Anterior cingulate cortex (tissue), 58 donors: ENCODE data around the gene SS18L1.

Experiments used
- DNase-seq, 58 donors: peaks; one replicate each; lab custom pipeline; 2025; lab: John Stamatoyannopoulos, UW

SS18L1 gene

DNA sequence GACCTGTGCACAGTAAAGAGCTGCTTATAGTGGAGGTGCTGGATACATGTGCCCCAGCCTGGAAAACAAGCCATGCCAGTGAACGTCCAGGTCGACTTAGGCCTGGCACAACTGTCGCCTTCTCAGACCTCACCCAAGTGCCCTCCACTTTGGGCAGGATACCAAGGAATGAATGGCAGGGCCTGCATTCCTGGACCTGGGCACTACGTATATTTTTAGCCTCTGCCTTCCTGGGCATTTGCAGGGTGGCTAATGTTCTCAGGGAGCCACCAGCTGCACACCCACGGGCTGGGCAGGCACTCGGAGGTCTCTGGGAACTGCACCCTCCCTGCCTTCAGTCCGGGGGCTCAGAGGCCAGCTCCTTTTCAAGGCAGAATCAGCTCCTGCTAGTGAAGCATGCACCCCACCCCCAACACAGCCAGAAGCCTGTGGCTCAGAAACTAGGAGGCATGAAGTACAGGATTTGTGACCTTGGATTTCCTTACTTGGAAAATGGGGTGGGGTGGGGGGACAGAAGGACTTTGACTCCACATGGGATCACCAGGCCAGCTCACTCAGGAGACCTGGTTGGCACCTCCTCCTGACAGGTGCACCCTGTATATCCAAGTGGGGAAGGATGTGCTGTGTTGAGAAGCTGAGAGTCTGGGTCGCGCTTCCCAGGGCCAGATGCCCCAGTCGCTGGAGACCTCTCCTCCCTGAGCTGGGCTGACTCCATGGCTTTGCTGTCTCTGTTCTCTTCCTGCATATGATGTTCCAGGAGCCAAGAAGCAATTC is 23.8 kb upstream of the SS18L1 start:
- DNase-seq: no peak

DNA sequence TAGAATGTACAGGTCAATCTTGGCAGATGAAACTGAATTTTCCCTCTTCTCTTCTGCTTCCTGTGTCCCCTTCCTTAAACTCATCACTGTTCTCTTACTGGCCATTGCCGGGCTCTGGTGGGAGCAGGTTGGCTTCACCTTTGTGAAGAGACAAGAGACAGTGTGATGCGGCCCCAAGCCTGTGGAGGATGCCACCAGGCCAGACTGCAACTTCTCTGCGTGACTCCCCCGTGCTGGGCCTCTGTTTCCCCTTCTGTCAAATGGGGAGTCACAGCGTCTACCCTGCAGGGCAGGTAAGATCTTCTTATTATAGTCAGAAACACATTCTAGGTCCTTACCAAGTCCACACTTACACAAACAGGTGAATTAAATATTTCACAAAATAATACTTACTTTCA is 23.2 kb upstream of the SS18L1 start:
- DNase-seq: no peak

DNA sequence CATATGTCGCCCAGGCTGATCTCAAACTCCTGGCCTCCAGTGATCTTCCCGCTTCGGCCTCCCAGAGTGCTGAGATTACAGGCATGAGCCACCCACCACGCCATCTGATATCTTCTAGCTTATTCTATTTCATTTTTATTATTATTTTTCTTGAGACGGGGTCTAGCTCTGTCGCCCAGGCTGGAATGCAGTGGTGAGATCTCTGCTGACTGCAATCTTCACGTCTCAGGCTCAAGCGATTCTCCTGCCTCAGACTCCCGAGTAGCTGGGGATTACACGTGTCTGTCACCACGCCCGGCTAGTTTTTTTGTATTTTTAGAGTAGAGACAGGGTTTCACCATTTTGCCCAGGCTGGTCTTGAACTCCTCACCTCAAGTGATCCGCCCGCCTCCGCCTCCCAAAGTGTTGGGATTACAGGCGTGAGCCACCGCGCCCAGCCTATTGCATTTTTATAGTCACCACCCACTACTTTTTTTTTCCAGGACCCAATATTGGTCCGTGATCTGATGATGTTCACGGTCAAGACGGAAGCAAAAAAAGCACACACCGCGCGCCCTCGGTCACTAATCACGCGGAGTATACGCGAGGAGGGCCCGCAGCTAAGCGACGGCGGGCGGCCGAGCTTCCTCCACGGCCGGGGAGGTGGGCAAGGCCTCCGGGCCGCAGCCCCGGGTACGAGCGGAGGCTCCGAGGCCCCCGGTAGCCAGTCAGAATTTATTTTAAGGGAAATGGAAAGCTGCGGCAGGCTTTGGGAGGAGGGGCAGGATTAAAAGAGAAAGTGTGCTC is 22.4 kb upstream of the SS18L1 start:
- peak in 3 of 58 donors; percentile 16 to 73 (median 49) for DNase-seq

- peak; percentile 55 to 97 (median 93) for DNase-seq
Observed at GRCh38 chr20:62121776-62122653, 21.6 kb upstream of the SS18L1 start, which contains the start of gene LSM14B. TSS of gene LSM14B (plus strand) at chr20:62122475. CDS start at chr20:62122667, 192 bp downstream.

GRCh38 chr20:62122654-62123449 is 20.7 kb upstream of the SS18L1 start:
- peak in 4 of 58 donors; percentile 14 to 38 (median 28) for DNase-seq

- DNase-seq: no peak
Observed at GRCh38 chr20:62123450-62124118, 20.0 kb upstream of the SS18L1 start.

DNA sequence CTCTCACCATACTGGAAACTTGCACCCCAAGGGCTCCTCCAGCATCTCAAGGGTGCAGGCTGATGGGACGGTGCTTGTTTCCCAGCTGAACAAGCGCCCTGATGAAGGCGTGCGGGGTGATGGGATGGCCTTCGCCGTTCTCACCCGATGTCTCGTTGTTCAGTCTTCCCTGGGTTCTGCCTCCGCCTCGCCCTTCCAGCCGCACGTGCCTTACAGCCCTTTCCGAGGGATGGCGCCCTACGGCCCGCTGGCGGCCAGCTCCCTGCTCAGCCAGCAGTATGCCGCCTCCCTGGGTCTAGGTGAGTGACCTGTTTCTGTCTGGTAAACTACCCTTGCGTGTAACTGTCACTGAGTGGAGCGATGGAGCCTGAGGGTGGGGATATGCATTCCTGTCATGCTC is 17.4 kb upstream of the SS18L1 start:
- DNase-seq: no peak

DNA sequence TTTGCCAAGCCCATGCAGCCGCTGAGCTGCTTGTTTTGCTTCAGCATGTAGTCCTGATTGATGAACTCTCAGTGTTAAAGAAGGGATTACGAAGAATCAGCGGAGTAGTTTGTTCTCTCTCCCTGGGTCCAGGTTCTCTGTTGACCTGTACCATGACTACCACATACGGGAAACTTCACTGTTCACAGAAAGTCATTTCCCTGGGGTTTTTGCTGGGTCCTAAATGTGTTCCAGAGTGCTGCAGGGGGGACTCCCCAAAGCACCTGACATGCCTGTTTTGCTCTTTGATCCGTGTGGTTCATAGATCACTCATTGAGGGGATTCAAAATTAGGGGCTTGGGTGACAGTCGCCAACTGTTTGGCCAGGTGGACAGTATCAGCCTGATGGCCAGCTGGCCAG is 15.8 kb upstream of the SS18L1 start:
- no peak for DNase-seq

DNA sequence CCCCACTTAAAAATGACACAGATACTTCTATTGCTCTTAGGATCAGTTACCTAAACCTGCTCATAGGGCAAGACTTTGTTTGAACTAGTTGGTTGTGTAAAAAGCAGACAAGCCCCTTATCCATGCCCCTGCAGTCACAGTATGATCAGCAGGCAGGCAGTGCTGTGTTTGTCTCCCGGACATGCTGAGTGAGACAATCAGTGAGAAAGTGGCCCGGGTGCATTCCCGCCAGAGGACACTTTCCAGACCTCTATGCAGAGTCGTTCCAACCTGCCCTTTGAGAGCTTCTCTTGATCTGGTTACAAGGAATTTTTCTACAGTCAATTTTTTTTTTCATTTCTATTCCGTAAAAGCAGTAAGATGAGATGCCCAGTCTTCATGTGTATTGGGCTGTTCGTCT is 15.1 kb upstream of the SS18L1 start:
- no peak for DNase-seq

GRCh38 chr20:62129731-62130531 is 13.6 kb upstream of the SS18L1 start:
- DNase-seq: peak in 1 of 58 donors; percentile 50

DNA sequence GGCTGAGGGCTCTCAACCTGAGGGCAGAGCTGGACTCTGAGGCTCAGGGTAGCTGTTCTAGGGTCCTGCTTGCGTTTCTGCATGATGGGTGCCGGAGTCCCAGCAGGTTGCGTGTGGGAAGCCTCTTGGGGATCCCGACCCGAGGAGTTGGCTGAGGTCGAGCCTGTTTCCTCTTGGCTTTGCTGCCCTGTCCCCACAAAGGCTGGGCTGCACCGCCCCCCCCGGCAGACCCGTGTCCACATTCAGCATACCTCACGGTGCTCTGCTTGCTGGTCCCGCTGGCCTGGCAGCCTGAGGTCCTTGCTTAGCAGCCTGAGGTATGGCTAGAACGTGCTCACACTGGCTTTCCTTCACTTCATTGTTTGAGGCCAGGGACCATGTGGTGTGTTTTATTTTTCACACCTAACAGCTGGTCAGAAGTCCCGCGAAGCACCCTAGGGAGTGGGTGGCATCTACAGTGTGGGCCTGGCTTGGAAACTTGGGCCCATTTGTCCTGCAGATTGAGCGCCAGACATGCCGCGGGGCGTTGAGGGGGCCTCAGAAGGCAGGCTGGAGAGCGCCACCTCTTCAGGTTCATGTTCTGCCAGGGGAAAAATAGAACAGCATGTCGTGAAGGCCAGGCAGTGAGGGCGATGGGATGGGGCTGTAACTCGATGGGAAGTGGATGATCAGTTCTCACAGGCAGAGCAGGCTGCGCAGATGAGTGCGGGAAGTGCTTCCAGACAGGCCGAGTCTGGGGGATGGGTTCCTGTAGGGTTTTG is 11.8 kb upstream of the SS18L1 start:
- DNase-seq: no peak

DNA sequence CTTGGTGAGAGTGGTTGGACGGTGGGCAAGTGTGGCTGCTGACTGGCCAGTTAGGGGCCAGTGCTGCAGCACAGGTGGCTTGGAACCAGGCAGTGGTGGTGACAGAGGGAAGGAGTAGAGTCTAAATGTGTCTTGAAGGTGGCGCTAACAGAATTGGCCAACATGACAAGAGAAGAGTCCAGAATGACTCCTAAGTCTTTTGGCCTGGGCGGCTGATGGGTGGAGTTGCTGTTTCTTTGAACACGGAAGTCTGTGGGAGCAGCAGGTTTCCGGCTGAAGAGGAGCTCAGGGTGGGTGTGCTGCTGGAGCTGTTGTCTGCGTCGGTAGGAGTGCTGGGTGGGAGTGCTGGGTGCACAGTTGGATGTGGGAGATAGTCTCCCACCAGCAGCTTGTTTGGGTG is 11.1 kb upstream of the SS18L1 start:
- DNase-seq: peak in 2 of 58 donors; percentile 15 to 36

DNA sequence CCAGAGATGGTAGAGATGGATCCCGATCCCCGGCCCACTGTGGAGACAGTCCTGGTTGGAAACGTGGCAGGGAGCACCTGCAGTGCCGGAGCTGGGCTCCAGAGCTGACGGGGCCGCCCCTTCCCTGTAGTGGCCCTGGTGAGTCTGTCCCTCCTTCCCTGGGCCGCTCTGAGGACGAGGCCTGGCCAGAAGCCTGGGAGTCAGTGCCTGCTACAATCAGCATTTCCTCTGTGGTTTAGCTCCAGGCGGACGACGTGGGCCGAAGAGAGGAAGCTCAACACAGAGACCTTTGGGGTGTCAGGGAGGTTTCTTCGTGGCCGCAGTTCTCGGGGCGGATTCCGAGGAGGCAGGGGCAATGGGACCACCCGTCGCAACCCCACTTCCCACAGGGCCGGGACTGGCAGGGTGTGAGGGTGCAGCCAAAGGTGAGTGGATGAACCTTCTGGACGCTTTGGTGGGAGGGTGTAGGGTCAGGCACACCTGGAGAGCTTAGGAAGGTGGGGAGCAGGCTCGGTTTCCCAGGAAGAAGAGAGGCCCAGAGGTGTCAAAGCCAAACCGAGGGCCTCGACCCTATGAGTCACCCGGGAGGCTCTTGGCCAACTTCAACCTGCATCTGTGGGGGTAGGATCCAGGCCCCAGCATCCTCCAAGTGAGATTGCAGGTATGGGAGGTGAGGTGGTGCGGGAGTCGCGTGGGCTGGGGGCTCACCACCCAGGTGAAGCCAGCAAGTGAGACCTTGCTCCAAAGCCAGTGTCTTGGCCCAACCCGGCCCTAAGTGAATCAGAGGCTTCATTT is 10.3 kb upstream of the SS18L1 start:
- no peak for DNase-seq

GRCh38 chr20:62133864-62134263 is 9.7 kb upstream of the SS18L1 start:
- no peak for DNase-seq

DNA sequence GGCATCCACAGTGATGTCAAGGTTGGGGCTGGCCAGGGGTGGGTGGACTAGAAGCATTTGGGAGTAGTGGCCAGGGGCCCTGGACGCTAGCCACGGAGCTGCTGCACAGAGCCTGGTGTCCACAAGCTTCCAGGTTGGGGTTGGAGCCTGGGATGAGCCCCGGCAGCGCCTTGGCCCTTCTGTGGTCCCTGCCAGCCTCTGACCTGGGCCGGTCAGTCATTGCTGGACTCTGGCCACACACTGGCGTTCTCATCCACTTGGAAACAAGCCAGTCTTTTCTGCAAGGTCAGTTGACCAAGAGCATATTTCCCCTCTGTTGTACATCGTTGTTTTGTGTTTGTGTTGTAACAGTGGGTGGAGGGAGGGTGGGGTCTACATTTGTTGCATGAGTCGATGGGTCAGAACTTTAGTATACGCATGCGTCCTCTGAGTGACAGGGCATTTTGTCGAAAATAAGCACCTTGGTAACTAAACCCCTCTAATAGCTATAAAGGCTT is 8.8 kb upstream of the SS18L1 start:
- DNase-seq: peak in 1 of 58 donors; percentile 52

GRCh38 chr20:62135573-62136266 is 7.8 kb upstream of the SS18L1 start:
- DNase-seq: no peak
